ENCODE data around the gene CTDP1. TPM values are rescaled to one million over a fixed set of nuclear protein-coding genes. Genes with fewer than 3 reads are reported as not detected.

The CTDP1 gene
- total RNA-seq, 1 donor from 2014 or later = 7.5 TPM

- intact Hi-C loops (cut with micrococcal nuclease) = no loop called here
- no peak for TF ChIP-seq CTCF (IDR thresholded peaks at IDR 0.05; ENCODE audit: borderline replicate concordance)
- Histone ChIP-seq H3K27ac (replicated peaks) (no peak overlapping the region), H3K4me3 (no peak overlapping the region), H3K9me3 (replicated peaks) (no peaks in the 10 kb centered on the region), H3K27me3 (ENCODE audit: low read depth) (peaks cover 82% of the 10 kb centered on the region), H3K36me3 (no peaks in the 10 kb centered on the region), H3K4me1 (no peaks in the 10 kb centered on the region)
- no peak for DNase-seq
Observed at GRCh38 chr18:79776674-79777073, 97.1 kb downstream of the CTDP1 start.

DNA sequence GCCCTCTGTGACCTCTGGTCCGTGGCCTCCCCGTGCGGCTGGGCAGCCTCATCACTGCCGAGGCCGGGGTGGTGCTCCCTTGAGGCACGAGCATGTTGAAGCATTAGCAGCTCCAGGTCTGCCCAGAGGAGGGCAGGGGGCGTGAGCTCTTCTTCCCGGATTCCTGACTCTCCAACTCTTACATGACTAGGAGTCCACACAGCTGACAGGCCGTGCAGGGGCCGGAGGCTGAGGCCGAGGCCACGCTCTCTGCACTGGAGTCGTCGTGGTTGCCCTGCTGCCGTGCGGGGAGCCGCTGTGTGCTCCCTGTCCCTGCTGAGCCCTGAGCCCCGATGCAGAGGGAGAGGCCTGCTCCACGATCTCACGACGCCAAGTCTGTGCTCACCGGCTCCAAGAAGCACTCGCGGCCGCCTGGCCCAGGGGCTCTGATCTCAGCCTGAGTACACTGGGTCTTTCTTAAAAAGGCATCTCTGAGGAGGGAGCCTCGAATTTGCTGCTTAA, 98.7 kb downstream of the CTDP1 start:
- Histone ChIP-seq H3K4me1 (no peaks in the 10 kb centered on the region), H3K27ac (replicated peaks) (no peak overlapping the region), H3K36me3 (no peaks in the 10 kb centered on the region), H3K4me3 (no peak overlapping the region), H3K27me3 (ENCODE audit: low read depth) (peaks cover 76% of the 10 kb centered on the region), H3K9me3 (replicated peaks) (no peaks in the 10 kb centered on the region)
- no peak for TF ChIP-seq CTCF (IDR thresholded peaks at IDR 0.05; ENCODE audit: borderline replicate concordance)
- no peak for DNase-seq
- intact Hi-C loops (cut with micrococcal nuclease) = no loop called here

DNA sequence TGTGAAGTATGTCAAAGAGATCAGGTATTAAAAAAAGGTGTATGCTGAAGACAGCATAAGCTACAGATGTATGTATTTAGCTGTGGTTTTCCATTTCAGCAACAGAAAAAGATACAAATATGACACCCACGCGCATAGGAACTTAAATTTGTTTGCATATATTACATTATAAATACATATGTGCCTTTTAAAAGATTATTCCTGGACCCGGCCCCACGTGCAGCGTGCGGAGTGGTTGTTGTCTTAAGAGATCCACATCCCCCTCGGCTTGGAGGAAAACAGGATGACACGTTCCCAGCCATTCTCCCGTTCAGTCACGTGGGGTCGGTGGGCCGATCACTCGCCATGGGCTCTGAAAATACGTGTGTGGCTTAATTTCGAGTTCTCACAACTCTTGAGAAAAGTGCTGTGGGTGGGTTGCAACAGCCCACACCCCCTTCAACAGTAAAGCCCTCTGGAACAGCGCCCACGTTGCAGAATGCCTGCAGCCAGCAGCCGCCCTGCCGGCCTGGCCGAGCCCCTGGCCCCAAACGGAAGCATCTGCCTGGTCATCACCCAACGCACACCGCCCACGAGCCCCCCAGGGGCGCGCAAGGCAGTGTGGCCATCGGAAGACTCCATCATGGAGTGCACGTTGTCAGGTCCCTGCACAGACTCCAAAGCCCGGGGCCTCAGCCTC, 99.6 kb downstream of the CTDP1 start:
- H3K4me1 ChIP-seq = no peaks in the 10 kb centered on the region
- no peak overlapping the region for H3K4me3 ChIP-seq
- TF ChIP-seq CTCF (IDR thresholded peaks at IDR 0.05; ENCODE audit: borderline replicate concordance) = no peak
- intact Hi-C loops (cut with micrococcal nuclease) = no loop called here
- H3K9me3 ChIP-seq (replicated peaks) = no peaks in the 10 kb centered on the region
- no peak for DNase-seq
- no peak overlapping the region for H3K27ac ChIP-seq (replicated peaks)
- H3K36me3 ChIP-seq = no peaks in the 10 kb centered on the region
- H3K27me3 ChIP-seq (ENCODE audit: low read depth) = peaks cover 76% of the 10 kb centered on the region

GRCh38 chr18:79779700-79780190, 100.1 kb downstream of the CTDP1 start:
- no peaks in the 10 kb centered on the region for H3K4me1 ChIP-seq
- peaks cover 76% of the 10 kb centered on the region for H3K27me3 ChIP-seq (ENCODE audit: low read depth)
- no peak overlapping the region for H3K4me3 ChIP-seq
- TF ChIP-seq CTCF (IDR thresholded peaks at IDR 0.05; ENCODE audit: borderline replicate concordance) = no peak
- no peaks in the 10 kb centered on the region for H3K36me3 ChIP-seq
- no peak for DNase-seq
- intact Hi-C loops (cut with micrococcal nuclease) = no loop called here
- H3K27ac ChIP-seq (replicated peaks) = no peak overlapping the region
- no peaks in the 10 kb centered on the region for H3K9me3 ChIP-seq (replicated peaks)

- Histone ChIP-seq H3K4me3 (no peak overlapping the region), H3K4me1 (no peaks in the 10 kb centered on the region), H3K27ac (replicated peaks) (no peak overlapping the region), H3K9me3 (replicated peaks) (no peaks in the 10 kb centered on the region), H3K36me3 (no peaks in the 10 kb centered on the region), H3K27me3 (ENCODE audit: low read depth) (peaks cover 76% of the 10 kb centered on the region)
- intact Hi-C loops (cut with micrococcal nuclease) = no loop called here
- no peak for TF ChIP-seq CTCF (IDR thresholded peaks at IDR 0.05; ENCODE audit: borderline replicate concordance)
- DNase-seq = no peak
Observed at GRCh38 chr18:79780547-79780946, 100.9 kb downstream of the CTDP1 start.
